GM12873 (cell line): ENCODE measurements around the gene OLFM2.

ENCODE experiments used
- TF ChIP-seq, protein P1 (sequence below): IDR thresholded peaks from 2 replicates; pipeline ENCODE4 v1.5.1; 2012; ENCODE audit warnings: low read depth, mild to moderate bottlenecking, moderate library complexity, low read length, control low read depth; ENCODE audit not compliant: insufficient read depth; ENCODE audit errors: missing control alignments

OLFM2 gene

DNA sequence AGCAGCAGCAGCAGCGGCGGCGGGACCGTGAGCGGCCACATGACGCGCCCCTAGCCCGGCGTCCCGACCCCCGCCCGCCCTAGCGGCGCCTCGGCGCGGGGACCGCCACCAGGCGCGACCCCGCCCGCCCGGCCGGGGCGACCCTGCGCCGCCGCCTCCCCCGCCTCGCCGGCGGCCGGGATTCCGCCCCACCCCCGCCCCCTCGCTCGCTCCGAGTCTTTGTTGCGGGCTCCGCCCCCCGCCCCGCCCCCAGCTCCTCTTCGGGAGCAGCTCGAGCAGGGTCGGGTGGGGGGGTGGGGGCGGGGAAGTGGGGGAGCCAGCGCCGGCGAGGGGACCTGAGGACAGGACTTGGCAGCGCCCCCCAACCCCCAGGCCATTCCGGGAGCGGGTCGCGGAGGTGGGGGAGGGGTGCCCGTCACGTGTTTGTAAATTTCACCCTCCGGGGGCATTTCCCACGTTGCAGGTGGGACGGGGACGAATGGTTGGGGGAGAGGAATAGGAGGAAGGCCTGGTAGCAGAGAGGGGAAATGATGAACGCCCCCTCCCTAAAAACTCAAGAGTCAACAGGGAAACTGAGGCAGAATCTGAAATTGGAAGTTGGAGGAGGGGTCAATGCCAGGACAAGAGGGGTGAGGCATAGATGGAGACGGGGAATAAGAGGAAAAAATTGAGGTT is at the start of gene OLFM2:
Gene OLFM2, minus strand, starts transcription at position 190 of the 675 bp plus-strand sequence. Its CDS starts 149 bp downstream, at position 41.
- TF ChIP-seq, protein P1, sequence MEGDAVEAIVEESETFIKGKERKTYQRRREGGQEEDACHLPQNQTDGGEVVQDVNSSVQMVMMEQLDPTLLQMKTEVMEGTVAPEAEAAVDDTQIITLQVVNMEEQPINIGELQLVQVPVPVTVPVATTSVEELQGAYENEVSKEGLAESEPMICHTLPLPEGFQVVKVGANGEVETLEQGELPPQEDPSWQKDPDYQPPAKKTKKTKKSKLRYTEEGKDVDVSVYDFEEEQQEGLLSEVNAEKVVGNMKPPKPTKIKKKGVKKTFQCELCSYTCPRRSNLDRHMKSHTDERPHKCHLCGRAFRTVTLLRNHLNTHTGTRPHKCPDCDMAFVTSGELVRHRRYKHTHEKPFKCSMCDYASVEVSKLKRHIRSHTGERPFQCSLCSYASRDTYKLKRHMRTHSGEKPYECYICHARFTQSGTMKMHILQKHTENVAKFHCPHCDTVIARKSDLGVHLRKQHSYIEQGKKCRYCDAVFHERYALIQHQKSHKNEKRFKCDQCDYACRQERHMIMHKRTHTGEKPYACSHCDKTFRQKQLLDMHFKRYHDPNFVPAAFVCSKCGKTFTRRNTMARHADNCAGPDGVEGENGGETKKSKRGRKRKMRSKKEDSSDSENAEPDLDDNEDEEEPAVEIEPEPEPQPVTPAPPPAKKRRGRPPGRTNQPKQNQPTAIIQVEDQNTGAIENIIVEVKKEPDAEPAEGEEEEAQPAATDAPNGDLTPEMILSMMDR, result no peak

DNA sequence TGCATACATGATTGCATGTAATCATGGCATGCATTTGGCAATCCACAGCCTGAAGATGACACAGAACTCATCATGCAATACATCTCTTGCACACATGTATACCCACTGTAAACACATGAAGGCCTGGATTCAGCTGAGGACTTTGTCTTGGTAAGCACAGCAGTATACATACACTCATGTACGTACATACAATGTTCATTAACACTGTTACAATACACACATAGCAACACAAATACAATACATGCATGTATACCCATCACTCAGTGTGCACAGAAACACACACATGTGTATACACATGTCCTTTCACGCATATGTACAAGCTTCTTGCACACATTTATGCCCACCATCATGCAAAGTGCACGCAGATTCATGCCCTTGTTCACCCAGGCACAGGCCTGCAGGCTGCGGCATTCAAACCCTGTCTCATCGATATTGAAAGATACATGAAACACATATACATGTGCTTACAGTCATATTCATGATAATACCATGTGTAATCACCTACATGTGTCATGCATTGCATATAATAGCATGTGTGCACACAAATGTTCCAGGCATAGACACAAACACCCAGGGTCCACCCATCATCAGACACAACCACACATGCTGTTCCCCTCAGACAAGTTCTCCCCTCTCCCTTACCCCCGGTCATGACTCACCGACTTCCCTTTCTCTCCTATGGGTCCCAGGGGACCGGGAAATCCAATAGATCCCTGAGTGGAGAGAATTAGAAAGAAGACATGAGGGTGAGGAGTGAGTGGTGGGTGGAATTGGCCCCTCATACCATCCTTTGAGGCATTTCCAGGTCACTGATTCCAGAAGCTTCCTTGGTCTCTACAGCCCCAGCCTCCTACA is 45.3 kb upstream of the OLFM2 start:
- TF ChIP-seq, protein P1, result no peak

DNA sequence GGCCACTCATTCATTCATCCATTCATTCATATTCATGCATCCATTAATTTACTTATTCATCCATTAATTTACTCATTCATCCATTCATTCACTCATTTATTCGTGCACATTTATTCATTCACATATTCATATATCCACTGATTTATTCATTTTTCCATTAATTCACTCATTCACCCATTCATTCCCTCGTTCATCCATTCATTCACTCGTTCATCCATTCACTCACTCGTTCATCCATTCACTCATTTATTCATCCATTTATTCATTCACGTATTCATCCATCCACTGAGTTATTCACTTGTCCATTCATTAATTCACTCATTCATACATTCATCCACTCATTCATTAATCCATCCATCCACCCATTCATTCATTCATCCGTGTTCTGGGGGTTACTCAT is 35.8 kb upstream of the OLFM2 start:
- TF ChIP-seq, protein P1, result no peak

- TF ChIP-seq, protein P1, result no peak
Observed at GRCh38 chr19:9971166-9971897, 35.0 kb upstream of the OLFM2 start.

- TF ChIP-seq, protein P1, result no peak
Observed at GRCh38 chr19:9970481-9970880, 34.2 kb upstream of the OLFM2 start.

GRCh38 chr19:9969688-9969975 is 33.3 kb upstream of the OLFM2 start:
- TF ChIP-seq, protein P1, result no peak
